HG03159 (cell line): ENCODE measurements around the gene NRM.
"Not testable (repeated sequence)": the region's sequence is repeated elsewhere in the genome, so short reads cannot be mapped to it uniquely, and the experiment has no call there.

ENCODE experiments used
- ATAC-seq: cut with Tn5 transposase; IDR thresholded peaks from one replicate; pipeline ENCODE4 v1.9.1; 2021; ENCODE audit warnings: mild to moderate bottlenecking, moderate library complexity; ENCODE audit not compliant: unreplicated experiment

The NRM gene

DNA sequence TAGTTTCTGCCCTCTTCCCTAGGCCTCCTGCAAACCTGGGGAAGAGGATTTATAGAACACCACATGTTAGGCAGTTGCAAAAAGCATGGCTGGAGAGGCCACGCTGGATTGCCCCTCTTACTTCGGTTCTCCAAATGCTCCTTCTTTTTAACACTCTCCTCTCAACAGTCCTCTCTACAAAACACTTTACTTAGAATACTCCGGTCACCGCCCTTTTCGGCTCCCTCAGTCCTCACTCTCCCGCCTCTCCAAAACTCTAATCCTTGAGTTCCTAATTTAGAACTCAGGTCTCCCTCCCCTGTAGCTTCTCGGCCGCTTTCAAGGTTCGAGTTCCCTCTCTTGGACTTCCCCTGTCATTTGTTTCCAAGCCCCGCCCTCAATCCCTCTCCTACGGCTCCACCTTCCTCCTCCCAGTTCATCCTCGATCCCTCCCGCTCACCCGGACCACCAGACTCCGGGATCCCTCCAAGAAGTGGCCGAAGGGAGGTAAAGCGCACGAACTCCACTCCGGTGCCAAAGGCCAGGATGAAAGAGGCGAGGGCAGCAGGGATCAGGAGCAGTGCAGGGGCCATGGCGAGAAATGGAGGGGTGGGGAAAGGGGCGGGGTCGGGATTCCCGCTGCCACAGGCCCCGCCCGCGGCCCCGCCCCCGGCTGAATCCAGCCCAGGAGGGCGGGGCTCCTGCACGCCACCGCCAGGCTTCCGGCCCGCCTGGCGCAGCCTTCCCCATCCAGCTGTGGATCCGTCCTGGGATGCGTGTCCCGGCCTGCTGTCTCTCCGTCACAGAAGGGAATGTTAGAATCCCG, at the start of gene NRM:
Gene NRM, minus strand, starts transcription at position 582 of the 805 bp plus-strand sequence. Its CDS starts 10 bp downstream, at position 572.
- no peak for ATAC-seq

DNA sequence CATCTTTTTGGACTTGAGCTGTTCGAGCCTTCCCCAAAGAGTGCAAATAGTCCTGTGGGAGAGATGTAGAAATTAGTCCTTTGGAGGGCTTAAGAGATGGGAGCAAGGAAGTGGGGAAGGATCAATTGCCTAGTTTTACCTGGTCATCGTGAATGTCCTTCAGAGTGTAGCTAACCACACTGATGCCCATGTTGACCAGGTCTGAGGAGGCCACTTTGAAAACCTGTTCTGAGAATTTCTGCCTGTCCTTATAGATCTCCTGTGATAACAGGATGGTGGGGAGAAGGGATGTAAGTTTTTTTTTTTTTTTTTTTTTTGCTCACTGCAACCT, 49.7 kb upstream of the NRM start:
- no peak for ATAC-seq

DNA sequence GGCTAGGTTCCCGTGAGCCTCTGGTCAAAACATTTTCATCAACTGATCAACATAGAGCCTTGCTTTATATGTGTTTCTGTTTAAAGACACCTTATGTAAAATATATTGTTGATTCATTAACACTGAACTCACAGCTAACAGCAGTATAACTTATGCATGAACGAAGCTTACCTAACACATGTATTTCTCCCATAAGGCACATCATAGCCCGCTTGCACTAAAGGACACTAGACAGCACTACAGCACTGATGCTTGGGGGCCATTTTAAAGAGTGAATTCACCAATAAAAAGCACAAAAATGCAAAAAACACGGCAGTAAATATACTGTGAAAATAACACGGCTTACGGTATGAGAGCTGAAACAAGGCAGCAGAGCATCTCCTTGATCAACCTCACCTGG, 47.7 kb upstream of the NRM start:
- ATAC-seq: no peak

- ATAC-seq: no peak
Observed at GRCh38 chr6:30735668-30736314, 45.0 kb upstream of the NRM start.

- ATAC-seq: no peak
Observed at GRCh38 chr6:30732237-30732943, 41.6 kb upstream of the NRM start.

DNA sequence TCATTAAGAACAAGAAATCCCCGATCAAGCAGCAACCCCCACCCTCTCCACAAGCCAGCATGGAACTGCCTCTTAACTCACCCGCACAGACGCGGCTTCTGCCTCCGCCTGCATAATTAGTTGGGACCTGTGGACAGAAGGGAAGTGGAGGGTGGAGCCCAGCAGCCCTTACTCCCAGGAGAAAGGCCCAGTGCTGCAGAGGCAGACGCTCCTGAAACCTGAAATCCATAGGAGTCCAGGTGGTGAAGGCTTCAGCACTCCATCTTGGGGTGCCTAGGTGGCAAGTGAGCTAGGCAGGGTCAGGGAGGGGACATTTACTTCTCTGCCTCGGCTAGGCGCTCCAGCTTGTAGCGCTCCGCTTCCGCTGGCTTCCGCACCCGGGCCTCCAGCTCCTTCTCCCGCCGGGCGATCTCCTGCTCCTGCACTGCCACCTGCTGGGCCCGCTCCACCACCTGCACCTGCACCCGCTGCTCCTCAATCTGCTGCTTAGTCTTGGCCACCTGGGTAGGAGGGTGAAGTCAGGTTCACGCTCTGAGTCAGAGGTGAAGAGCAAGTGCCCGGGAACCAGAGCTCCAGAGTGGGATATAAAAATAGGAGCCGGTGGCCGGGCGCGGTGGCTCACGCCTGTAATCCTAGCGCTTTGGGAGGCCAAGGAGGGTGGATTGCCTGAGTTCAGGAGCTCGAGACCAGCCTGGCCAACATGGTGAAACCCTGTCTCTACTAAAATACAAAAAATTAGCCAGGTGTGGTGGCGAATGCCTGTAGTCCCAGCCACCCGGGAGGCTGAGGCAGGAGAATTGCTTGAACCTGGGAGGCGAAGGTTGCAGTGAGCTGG, 40.0 kb upstream of the NRM start:
- peak; percentile 53 for ATAC-seq

DNA sequence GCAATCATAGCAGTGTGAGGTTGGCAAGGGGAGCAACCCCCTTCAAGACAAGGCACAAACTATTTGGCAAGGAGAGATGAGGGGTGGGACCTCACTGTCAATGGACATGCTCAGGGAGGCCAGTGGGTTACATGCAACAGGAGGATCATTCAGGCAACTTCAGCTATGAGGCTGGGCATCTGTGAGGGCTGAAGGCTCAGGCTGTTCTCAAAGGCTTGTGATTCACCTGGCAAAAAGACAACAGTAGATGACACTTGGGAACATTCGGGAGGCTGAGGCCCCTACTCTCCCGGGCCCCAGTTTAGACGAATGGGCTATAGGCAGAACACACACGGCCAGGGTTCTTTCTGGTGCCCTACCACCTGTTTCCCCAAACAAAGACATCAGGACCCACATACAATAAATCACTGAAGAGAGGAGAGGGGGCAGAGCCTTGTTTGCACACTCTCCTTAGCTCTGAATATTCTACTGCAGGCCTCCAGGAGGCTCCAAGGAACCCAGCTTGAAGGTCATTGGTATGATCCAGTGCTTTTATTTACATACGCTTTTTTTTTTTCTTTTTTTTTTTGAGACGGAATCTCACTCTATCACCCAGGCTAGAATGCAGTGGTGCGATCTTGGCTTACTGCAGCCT, 37.3 kb upstream of the NRM start:
- ATAC-seq: no peak

DNA sequence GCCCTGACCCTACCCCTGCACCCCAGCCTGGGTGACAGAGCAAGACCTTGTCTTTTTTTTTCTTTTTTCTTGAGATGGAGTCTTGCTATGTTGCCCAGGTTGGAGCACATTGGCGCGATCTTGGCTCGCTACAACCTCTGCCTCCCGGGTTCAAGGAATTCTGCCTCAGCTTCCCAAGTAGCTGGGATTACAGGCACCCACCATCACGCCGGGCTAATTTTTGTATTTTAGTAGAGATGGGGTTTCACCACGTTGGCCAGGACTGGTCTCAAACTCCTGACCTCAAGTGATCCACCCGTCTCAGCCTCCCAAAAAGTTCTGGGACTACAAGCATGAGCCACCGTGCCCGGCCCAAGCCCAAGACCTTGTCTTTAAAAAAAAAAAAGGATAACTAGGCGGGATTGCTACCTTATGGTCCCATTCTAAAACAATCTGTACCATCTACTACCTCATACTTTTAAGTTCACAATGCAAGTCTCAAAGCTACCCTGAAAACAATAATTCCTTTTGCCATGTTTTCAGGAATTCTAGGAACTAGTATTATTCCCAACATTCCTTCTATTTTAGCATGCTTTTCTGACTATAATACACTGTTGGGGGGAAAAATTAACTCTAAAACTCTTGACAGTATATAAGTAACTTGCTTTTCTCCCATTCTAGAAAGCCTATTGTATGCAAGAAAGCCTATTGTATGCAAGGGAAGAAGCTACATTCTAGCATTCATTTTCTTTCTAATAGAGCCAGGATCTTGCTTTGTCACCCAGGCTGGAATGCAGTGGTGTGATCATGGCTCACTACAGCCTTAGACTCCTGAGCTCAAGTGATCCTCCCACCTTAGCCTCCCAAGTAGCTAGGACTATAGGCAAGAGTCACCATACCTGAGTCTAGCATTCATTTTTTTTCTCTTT, 36.0 kb upstream of the NRM start:
- ATAC-seq: no peak

- no peak for ATAC-seq
Observed at GRCh38 chr6:30725713-30726505, 35.1 kb upstream of the NRM start.

DNA sequence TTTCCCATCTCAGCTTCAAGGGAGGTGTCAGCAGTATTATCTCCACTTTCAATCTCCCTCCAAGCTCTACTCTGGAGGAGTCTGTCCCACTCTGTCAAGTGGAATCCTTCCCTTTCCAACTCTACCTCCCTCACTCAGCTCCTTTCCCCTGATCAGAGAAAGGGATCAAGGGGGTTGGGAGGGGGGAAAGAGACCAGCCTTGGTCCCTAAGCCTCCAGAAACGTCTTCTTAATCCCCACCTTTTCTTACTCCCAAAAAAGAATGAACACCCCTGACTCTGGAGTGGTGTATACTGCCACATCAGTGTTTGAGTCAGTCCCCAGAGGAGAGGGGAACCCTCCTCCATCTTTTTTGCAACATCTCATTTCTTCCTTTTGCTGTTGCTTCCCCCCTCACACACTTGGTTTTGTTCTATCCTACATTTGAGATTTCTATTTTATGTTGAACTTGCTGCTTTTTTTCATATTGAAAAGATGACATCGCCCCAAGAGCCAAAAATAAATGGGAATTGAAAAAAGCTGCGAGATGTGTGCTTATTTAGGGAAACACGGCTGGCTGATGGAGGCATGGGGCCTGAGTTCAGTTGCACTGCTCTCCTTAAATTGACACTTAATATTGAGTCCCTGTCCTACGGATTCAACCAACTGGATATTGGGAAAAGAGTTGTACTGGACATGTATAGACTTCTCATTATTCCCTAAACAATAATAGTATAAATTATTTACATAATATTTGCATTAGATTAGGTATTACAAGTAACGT, 34.3 kb upstream of the NRM start:
- ATAC-seq: no peak

GRCh38 chr6:30723843-30724741, 33.3 kb upstream of the NRM start:
- ATAC-seq: not testable (repeated sequence)

GRCh38 chr6:30723159-30723842, 32.5 kb upstream of the NRM start:
- ATAC-seq: not testable (repeated sequence)

DNA sequence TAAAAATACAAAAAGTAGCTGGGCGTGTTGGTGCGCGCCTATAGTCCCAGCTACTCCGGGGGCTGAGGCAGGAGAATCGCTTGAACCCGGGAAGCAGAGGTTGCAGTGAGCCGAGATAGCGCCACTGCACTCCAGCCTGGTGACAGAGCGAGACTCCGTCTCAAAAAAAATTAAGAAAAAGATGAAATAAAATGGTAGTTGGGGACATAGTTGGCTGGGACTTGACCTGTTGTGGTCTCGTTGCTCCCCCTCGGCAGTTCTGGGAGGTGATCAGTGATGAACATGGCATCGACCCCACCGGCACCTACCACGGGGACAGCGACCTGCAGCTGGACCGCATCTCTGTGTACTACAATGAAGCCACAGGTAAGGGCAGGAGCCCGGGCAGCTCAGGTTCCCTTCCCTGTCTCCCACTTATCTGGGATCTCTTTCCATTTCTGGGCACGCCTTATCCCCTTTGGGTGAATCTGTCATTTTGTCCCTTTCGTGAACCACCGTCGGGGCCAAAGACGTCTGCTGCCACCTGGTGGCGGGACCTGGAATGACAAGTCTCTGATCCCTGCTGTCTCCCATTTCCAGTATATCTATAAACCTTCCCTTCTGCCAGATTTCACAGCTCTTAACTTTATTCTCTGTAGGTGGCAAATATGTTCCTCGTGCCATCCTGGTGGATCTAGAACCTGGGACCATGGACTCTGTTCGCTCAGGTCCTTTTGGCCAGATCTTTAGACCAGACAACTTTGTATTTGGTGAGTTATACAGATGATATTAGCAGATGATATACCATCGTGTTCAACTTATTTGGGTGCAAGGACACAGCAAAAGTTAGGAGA, 31.7 kb upstream of the NRM start:
- no peak for ATAC-seq

DNA sequence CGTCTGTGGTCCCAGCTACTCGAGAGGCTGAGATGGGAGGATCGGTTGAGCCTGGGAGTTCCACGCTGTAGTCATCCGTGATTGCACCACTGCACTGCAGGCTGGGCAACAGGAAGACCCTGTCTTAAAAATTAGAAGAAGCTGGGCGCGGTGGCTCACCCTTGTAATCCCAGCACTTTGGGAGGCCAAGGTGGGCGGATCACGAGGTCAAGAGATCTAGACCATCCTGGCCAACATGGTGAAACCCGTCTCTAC, 31.2 kb upstream of the NRM start:
- not testable (repeated sequence) for ATAC-seq

DNA sequence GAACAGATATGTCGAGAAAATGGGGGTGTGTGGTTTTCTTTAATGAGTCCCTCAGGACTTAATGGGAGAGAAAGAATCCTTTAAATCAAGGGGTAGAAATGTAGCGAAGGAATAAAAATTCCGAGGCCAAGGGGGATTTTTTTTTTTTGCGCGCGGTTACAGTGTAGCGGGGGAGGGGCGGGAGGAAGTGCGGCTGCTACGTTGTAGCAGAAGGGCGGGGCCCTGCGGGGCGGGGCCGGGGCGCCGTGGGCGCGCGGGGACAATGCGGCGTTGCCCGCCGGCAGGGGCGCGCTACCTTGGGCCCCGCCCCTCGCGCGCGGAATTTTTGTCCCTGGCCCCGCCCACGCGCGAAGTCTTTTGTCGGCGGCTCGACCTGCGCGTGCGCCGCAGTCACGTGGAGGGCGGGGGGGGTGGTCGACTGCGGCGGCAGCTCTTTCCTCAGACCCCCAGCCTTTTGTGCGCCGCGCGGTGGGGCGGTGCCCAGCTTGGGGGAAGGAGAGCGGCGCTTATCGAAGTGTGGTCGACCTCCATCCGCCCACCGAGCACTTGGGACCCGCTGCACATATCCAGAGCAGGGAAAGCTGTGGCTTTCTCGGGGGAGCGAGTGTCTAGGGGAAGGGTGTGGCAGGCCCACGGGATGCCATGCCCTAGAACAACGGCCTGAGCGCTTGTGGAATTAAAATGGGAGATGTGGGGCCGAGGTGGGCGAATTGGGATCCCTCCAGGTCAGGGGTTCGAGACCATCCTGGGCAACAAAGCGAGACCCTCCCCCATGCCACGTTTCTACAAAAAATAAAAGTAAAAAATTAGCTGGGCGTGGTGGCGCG, 30.6 kb upstream of the NRM start:
- ATAC-seq: no peak
